Ovary (tissue), 9 donors: ENCODE measurements around the gene ITGAD. TPM values are rescaled to one million over a fixed set of nuclear protein-coding genes. Genes with fewer than 3 reads are reported as not detected.

ENCODE experiments used
- DNase-seq, 5 donors: peaks; one replicate each; pipeline ENCODE4 v3.0.0-alpha.2; 2019 to 2020
- H3K27ac ChIP-seq, 2 donors: fragments of 200-600 bp; one replicate each; pipeline versions ENCODE4 v1.5.1 to v1.8.0; 2019 to 2022
- H3K27me3 ChIP-seq: fragments of 200-600 bp; one replicate; pipeline ENCODE4 v1.8.0; 2022
- H3K36me3 ChIP-seq: fragments of 200-600 bp; sonication (generic); one replicate; pipeline ENCODE4 v1.5.1; 2019
- H3K4me1 ChIP-seq: one replicate; pipeline ENCODE4 v1.8.1; 2013; ENCODE audit warnings: mild to moderate bottlenecking, moderate library complexity; ENCODE audit not compliant: insufficient read depth
- H3K4me3 ChIP-seq: fragments of 200-600 bp; sonication (generic); one replicate; pipeline ENCODE4 v1.5.1; 2017
- H3K9me3 ChIP-seq, 2 donors: fragments of 200-600 bp in 1 of 2; sonication (generic) in 1 of 2; one replicate each; pipeline versions ENCODE4 v1.5.1 to v1.8.1; 2013 to 2019; ENCODE audit warnings: mild to moderate bottlenecking in 1 of 2, moderate library complexity in 1 of 2
- EP300 ChIP-seq: sonication (generic); formaldehyde crosslinking; IDR thresholded peaks from one replicate; pipeline ENCODE4 v1.6.1; 2017; ENCODE audit warnings: antibody characterized with exemption
- POLR2A ChIP-seq: fragments of 450-650 bp; IDR thresholded peaks from one replicate; pipeline ENCODE4 v1.6.1; 2017; ENCODE audit warnings: antibody characterized with exemption, mild to moderate bottlenecking, moderate library complexity
- WGBS, 3 donors: extraction: QIAGEN DNeasy Blood & Tissue Kit in 1 of 3; methylation state at CpG; one replicate each; pipeline versions ENCODE4 v1.1.5 to v1.1.7; 2013 to 2017; 5-methylcytosine and 5-hydroxymethylcytosine counted together
- intact Hi-C, 4 donors: fragments of 100-400 bp; cut with DNase I; formaldehyde crosslinking; loops; one replicate each; pipeline versions ENCODE4 v1.11.0 to v1.15.1; 2022 to 2023
- polyA plus RNA-seq, 2 donors: library from polyadenylated mRNA; stranded (reverse); fragments of 200-250 nt in 1 of 2; fragments of 350-450 nt in 1 of 2; fragmentation: Illumina TruSeq in 1 of 2; extraction: RNeasy Lipid Tissue Mini Kit (QIAGEN cat#74804) in 1 of 2; gene quantifications; one replicate each; pipeline ENCODE4 v1.2.3, GENCODE V29; 2013 to 2014
- total RNA-seq, 7 donors: library from RNA; depleted of rRNA in 2 of 7; stranded (reverse); fragments of >200 nt in 2 of 7; fragmentation: NEBNext Ultra II Directional in 3 of 7; extraction: Animal tissue kit (Norgen Biotek cat#: 25700) in 3 of 7; gene quantifications; one replicate each; pipeline versions ENCODE4 v1.1.0 to v1.2.4, GENCODE V29; 2016 to 2023
- TF ChIP-seq, protein P1 (sequence below), 3 donors: fragments of 450-650 bp in 2 of 3; fragments of 200-600 bp in 1 of 3; IDR thresholded peaks; one replicate each; pipeline versions ENCODE4 v1.5.1 to v1.8.0; 2016 to 2022; ENCODE audit warnings: antibody characterized with exemption in 3 of 3, mild to moderate bottlenecking in 1 of 3
- donor health status: DM: no; HTN: no; CAD: no; lungs with moderate emphysema.
- donor health status: DM: no; HTN: no; CAD: no.
- donor health status: Bipolar disorder and iron deficiency.
- donor health status: DM: yes; HTN: yes; CAD: no.
- donor health status: DM: no; HTN: no; CAD: no.
- donor health status: DM: yes; HTN: yes; CAD: no.

Gene ITGAD
- total and polyA plus RNA-seq, 9 donors: 0.05 to 2.7 (median 0.13) TPM; not detected in 5

DNA sequence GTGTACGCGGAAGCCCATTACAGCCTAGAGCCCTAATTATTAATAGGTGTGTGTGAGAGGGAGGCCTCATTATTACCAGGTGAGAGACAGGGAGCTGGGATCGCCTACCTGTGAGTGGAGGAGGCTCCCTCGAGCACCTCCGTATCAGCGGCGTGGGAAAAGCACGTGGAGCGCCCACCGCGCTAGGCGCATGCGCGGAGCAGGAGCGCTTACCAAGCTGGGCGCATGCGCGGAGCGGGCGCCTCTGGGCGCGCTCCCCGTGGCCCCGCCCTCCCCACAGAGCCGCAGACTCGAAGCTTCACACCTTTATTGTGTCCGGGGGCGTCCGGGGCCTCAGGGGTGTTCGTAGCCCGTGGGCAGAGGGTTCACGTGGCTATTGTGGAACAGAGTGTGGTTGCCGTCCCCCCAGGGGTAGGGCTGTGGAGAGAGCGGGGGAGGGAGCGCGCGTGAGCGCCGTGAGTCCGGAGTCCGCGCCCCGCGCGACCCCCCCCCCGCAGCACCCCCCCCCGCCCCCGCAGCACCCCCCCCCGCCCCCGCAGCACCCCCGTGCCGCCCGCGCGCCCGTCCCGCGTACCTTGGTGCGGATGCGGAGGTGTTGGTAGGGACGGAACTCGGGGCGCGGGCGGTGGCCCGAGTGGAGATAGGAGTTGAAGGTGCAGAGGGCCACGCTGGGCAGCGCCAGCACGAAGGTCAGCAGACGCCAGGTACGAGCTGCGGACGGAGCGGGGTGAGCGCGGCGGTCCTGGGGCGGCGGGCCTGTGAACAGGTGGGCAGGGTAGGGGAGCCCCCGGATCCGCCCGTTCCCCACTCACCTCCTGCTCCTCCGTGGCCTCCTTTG lies 34.5 kb downstream of the ITGAD start:
- DNase-seq: peak; percentile 66 to 84 (median 78)
- intact Hi-C loops: loop anchor here in 1 of 4 donors (10.0 kb wide), 1 partner anchor 223 kb away; the partner anchor contains the start of gene PYCARD
- H3K4me3 ChIP-seq: peak overlapping the region; percentile 44
- WGBS, 3 donors: 7 to 12% (median 11%) methylated on average over 71 to 80 of the region's 83 CpGs
- H3K9me3 ChIP-seq: no peaks in the 10 kb centered on the region
- H3K27me3 ChIP-seq: no peaks in the 10 kb centered on the region
- no peaks in the 10 kb centered on the region for H3K36me3 ChIP-seq
- no peak for TF ChIP-seq POLR2A
- TF ChIP-seq, protein P1, sequence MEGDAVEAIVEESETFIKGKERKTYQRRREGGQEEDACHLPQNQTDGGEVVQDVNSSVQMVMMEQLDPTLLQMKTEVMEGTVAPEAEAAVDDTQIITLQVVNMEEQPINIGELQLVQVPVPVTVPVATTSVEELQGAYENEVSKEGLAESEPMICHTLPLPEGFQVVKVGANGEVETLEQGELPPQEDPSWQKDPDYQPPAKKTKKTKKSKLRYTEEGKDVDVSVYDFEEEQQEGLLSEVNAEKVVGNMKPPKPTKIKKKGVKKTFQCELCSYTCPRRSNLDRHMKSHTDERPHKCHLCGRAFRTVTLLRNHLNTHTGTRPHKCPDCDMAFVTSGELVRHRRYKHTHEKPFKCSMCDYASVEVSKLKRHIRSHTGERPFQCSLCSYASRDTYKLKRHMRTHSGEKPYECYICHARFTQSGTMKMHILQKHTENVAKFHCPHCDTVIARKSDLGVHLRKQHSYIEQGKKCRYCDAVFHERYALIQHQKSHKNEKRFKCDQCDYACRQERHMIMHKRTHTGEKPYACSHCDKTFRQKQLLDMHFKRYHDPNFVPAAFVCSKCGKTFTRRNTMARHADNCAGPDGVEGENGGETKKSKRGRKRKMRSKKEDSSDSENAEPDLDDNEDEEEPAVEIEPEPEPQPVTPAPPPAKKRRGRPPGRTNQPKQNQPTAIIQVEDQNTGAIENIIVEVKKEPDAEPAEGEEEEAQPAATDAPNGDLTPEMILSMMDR (IDR thresholded peaks at IDR 0.05): no peak
- TF ChIP-seq EP300: no peak
- peaks cover 3% of the 10 kb centered on the region for H3K4me1 ChIP-seq
- peak overlapping the region in 1 of 2 donors; percentile 3 for H3K27ac ChIP-seq

DNA sequence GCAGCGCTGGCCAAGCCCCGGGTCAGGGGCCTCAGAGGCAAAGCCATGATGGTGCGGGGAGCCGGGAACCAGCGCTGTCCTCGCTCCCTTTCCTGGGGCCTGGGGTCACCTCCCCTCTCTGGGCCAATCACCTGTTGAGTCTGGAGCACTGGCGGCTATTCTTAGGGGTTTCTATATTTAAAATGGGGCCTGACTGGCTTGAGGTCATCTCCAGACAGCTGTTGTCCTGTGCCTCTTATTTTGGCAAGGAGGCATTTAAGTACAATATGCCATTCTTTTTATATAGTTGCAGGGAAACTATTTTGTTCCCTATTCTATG lies 35.1 kb downstream of the ITGAD start, which contains the start of gene COX6A2:
Gene COX6A2, minus strand, starts transcription at position 82 of the 319 bp plus-strand sequence. Its CDS starts 35 bp downstream, at position 47.
- peak within 1 kb of the TSS; percentile 44 for H3K4me3 ChIP-seq
- WGBS, 3 donors: 21 to 43% (median 27%) methylated on average over 6 to 7 of the region's 7 CpGs
- TF ChIP-seq EP300: no peak
- H3K27ac ChIP-seq: peak within 1 kb of the TSS in 1 of 2 donors; percentile 3
- no peaks in the 10 kb centered on the region for H3K27me3 ChIP-seq
- no peaks in the 10 kb centered on the region for H3K36me3 ChIP-seq
- peaks cover 3% of the 10 kb centered on the region for H3K4me1 ChIP-seq
- intact Hi-C loops: loop anchor here in 1 of 4 donors (10.0 kb wide), 1 partner anchor 223 kb away; the partner anchor contains the start of gene PYCARD
- H3K9me3 ChIP-seq: no peaks in the 10 kb centered on the region
- no peak for DNase-seq

DNA sequence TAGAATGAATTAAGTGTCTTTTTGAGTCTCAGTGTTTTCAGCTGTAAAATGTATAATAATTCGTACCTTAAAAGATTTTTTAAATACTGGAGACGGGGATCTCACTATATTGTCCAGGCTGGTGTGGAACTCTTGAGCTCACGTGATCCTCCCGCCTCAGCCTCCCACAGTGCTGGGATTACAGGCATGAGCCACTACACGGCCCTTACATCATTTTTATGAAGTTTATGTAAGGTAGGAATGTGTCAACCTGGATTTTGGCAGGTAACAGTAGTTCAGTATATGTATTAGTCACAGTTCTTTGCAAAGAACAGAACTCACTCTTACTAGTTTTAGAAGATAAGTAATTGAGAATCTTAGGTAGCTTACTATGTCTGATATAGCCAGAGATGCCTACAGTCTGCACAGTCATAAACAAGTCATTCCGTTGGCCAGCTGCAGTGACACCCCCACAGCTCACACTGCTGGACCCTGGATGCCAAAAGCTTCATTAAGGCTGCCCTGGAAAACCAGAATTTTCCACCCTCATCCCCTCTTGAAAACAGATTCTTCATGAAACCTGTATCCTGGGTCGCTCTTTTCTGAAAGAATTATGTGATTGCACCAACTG lies 35.6 kb downstream of the ITGAD start:
- intact Hi-C loops: loop anchor here in 1 of 4 donors (10.0 kb wide), 1 partner anchor 224 kb away; the partner anchor contains the start of gene PYCARD
- no peaks in the 10 kb centered on the region for H3K9me3 ChIP-seq
- no peaks in the 10 kb centered on the region for H3K36me3 ChIP-seq
- no peak for DNase-seq
- WGBS, 3 donors: 54 to 67% (median 65%) methylated on average over 7 of the region's 7 CpGs
- peaks cover 3% of the 10 kb centered on the region for H3K4me1 ChIP-seq
- TF ChIP-seq EP300: no peak
- TF ChIP-seq POLR2A: no peak
- TF ChIP-seq, protein P1 (IDR thresholded peaks at IDR 0.05): no peak
- no peaks in the 10 kb centered on the region for H3K27me3 ChIP-seq
- no peak overlapping the region for H3K4me3 ChIP-seq
- no peak overlapping the region for H3K27ac ChIP-seq

- no peak for TF ChIP-seq POLR2A
- TF ChIP-seq EP300: no peak
- TF ChIP-seq, protein P1 (IDR thresholded peaks at IDR 0.05): no peak
- Histone ChIP-seq H3K4me3 (no peak overlapping the region), H3K4me1 (peaks cover 3% of the 10 kb centered on the region), H3K9me3 (no peaks in the 10 kb centered on the region), H3K27ac (no peak overlapping the region), H3K27me3 (no peaks in the 10 kb centered on the region), H3K36me3 (no peaks in the 10 kb centered on the region)
- 7 to 15% (median 12%) methylated on average over 1 of the region's 1 CpG for WGBS, 3 donors
- no peak for DNase-seq
- intact Hi-C loops: loop anchor here in 1 of 4 donors (10.0 kb wide), 1 partner anchor 225 kb away; the partner anchor contains the start of gene PYCARD
Observed at GRCh38 chr16:31429314-31429713, 36.2 kb downstream of the ITGAD start.
